Colonic mucosa (tissue), 4 donors: ENCODE measurements around the gene ANKRD13B. TPM values are rescaled to one million over a fixed set of nuclear protein-coding genes. Genes with fewer than 3 reads are reported as not detected.
A peak's percentile ranks its signal among the peaks of the same experiment; 100 is the strongest.

Experiments
- DNase-seq: peaks from one replicate; pipeline ENCODE4 v3.0.0-alpha.2; 2020
- H3K27ac ChIP-seq: fragments of 200-600 bp; one replicate; pipeline ENCODE4 v1.8.0; 2021
- H3K27me3 ChIP-seq: fragments of 200-600 bp; one replicate; pipeline ENCODE4 v1.8.0; 2021
- H3K36me3 ChIP-seq: fragments of 200-600 bp; one replicate; pipeline ENCODE4 v1.8.0; 2021
- H3K4me1 ChIP-seq: fragments of 200-600 bp; one replicate; pipeline ENCODE4 v1.8.0; 2021; ENCODE audit warnings: mild to moderate bottlenecking
- H3K4me3 ChIP-seq: fragments of 200-600 bp; one replicate; pipeline ENCODE4 v1.8.0; 2021
- H3K9ac ChIP-seq, 2 donors: one replicate each; pipeline ENCODE4 v1.7.0; 2013; ENCODE audit warnings: control low read depth in 2 of 2, low read depth in 2 of 2, low read length in 2 of 2
- H3K9me3 ChIP-seq: fragments of 200-600 bp; one replicate; pipeline ENCODE4 v1.8.0; 2021
- CTCF ChIP-seq: fragments of 200-600 bp; IDR thresholded peaks from one replicate; pipeline ENCODE4 v1.8.0; 2022; ENCODE audit warnings: antibody characterized with exemption, mild to moderate bottlenecking
- intact Hi-C: fragments of 100-400 bp; cut with DNase I; formaldehyde crosslinking; loops from one replicate; pipeline ENCODE4 v1.14.1; 2022
- total RNA-seq, 2 donors: library from RNA; stranded (reverse); fragmentation: NEBNext Ultra II Directional in 1 of 2; extraction: Animal tissue kit (Norgen Biotek cat#: 25700) in 1 of 2; gene quantifications; one replicate each; pipeline ENCODE4 v1.2.1, GENCODE V29; 2021
- donor health status: healthy.
- donor health status: DM: no; HTN: no; CAD: no.
- donor health status: DM: no; HTN: no; CAD: no.

The ANKRD13B gene
- total RNA-seq, 2 donors from 2014 or later, result 3.1 to 10.2 TPM

GRCh38 chr17:29589524-29590410 is 3.2 kb upstream of the ANKRD13B start, which contains the start of gene GIT1:
GIT1 (minus strand) TSS chr17:29589648; CDS start chr17:29589378, 270 bp downstream.
- Histone ChIP-seq H3K4me3 (peak within 1 kb of the TSS; percentile 88), H3K9me3 (no peaks in the 10 kb centered on the region), H3K9ac (peak within 1 kb of the TSS; percentile 85), H3K27ac (peak within 1 kb of the TSS; percentile 77), H3K27me3 (no peaks in the 10 kb centered on the region), H3K4me1 (peaks cover 50% of the 10 kb centered on the region), H3K36me3 (no peaks in the 10 kb centered on the region)
- intact Hi-C loops, result no loop called here
- no peak for TF ChIP-seq CTCF
- DNase-seq, result peak; percentile 84

DNA sequence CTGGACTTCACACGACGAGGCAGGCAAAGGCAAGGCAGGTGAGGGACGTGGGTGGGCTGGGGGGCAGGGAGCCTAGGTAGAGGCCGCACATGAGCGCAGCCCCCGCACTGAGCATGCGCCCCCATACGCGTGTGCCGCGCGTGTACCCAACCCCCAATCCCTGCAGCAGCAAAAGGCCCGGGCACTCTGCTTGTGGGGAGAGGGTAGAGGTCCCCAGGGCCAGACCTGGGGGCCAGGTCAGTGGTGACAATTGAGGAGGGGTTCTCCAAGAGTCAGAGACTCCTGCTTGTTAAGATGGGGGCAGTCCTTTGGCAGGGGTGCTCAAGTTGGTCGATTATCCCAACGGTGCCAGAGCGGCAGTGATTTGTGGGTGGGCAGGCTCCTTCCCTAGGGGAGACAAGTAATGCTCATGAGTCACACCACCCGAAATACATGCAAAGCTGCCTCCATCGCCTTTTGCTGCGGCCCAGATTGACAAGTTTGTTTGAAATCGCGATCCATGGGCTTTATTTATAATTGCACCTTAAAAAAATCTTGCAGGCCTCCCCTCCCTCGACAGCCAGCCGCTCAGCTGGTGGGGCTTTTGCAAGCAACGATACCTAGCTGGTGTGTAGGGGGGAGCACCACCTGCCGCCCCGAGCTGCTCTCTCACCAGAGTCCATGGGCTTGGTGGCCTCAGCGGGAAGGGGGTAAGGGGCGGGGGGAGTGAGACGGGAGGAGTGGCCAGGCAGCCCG is 2.4 kb upstream of the ANKRD13B start:
- intact Hi-C loops, result no loop called here
- H3K4me1 ChIP-seq, result peaks cover 44% of the 10 kb centered on the region

GRCh38 chr17:29591146-29591736 is 1.7 kb upstream of the ANKRD13B start:
- peak overlapping the region; percentile 77 for H3K27ac ChIP-seq
- no peak for DNase-seq
- H3K36me3 ChIP-seq, result no peaks in the 10 kb centered on the region
- H3K27me3 ChIP-seq, result no peaks in the 10 kb centered on the region
- peaks cover 44% of the 10 kb centered on the region for H3K4me1 ChIP-seq
- H3K4me3 ChIP-seq, result peak overlapping the region; percentile 36
- TF ChIP-seq CTCF, result no peak
- H3K9ac ChIP-seq, result peak overlapping the region in 1 of 2 donors; percentile 35
- H3K9me3 ChIP-seq, result no peaks in the 10 kb centered on the region
- intact Hi-C loops, result no loop called here

More for the DNA sequence above, 2.4 kb upstream of the ANKRD13B start:
- H3K27me3 ChIP-seq, result no peaks in the 10 kb centered on the region
- H3K9me3 ChIP-seq, result no peaks in the 10 kb centered on the region
- H3K4me3 ChIP-seq, result peak overlapping the region; percentile 53
- no peaks in the 10 kb centered on the region for H3K36me3 ChIP-seq
- no peak for DNase-seq
- no peak for TF ChIP-seq CTCF
- H3K27ac ChIP-seq, result peak overlapping the region; percentile 77
- H3K9ac ChIP-seq, result peak overlapping the region; percentile 35 to 66

- peak; percentile 95 for DNase-seq
- TF ChIP-seq CTCF, result peak; percentile 96
- peaks cover 44% of the 10 kb centered on the region for H3K4me1 ChIP-seq
- H3K36me3 ChIP-seq, result no peaks in the 10 kb centered on the region
- H3K9me3 ChIP-seq, result no peaks in the 10 kb centered on the region
- H3K27me3 ChIP-seq, result no peaks in the 10 kb centered on the region
- peak overlapping the region; percentile 55 to 66 for H3K9ac ChIP-seq
- H3K27ac ChIP-seq, result peak overlapping the region; percentile 77
- intact Hi-C loops, result no loop called here
- peak overlapping the region; percentile 36 for H3K4me3 ChIP-seq
These were observed 959 bp upstream of the ANKRD13B start for GRCh38 chr17:29591737-29592608.
